ENCODE measurements around the gene TRIP10. TPM values are rescaled to one million over a fixed set of nuclear protein-coding genes. Genes with fewer than 3 reads are reported as not detected.

TRIP10 gene
- total and polyA plus RNA-seq, 4 donors, result 3.4 to 9.9 (median 7.4) TPM

- Histone ChIP-seq H3K27ac (ENCODE audit: low read depth in 1 of 2, low read length in 2 of 2) (peak overlapping the region; percentile 83 to 86), H3K4me1 (ENCODE audit: control insufficient read depth in 4 of 4, insufficient read depth in 4 of 4, low read length in 3 of 4) (peaks cover 0 to 23% (median 13%) of the 10 kb centered on the region in 4 donors), H3K36me3 (ENCODE audit: control insufficient read depth in 4 of 4, insufficient read depth in 3 of 4, low read depth in 1 of 4, low read length in 3 of 4) (peaks cover 0 to 7% (median 2%) of the 10 kb centered on the region in 4 donors), H3K9ac (ENCODE audit: low read depth in 1 of 2, low read length in 2 of 2) (no peak overlapping the region), H3K27me3 (ENCODE audit: control insufficient read depth in 4 of 4, insufficient read depth in 4 of 4, low read length in 3 of 4) (no peaks in the 10 kb centered on the region), H3K9me3 (ENCODE audit: control insufficient read depth in 4 of 4, low read length in 3 of 4) (no peaks in the 10 kb centered on the region), H3K4me3 (ENCODE audit: low read depth in 1 of 3, low read length in 3 of 3) (peak overlapping the region; percentile 11 to 84 (median 54))
- TF ChIP-seq HNF4A (conservative IDR thresholded peaks at IDR 0.05), result peak; percentile 24 to 44
- no peak for TF ChIP-seq GABPA (IDR thresholded peaks at IDR 0.05 in 1 of 2, conservative IDR thresholded peaks at IDR 0.05 in 1 of 2)
- peak; percentile 38 for TF ChIP-seq YY1 (IDR thresholded peaks at IDR 0.05)
- TF ChIP-seq REST (IDR thresholded peaks at IDR 0.05), result peak; percentile 57
- peak; percentile 36 for TF ChIP-seq ZBTB33 (IDR thresholded peaks at IDR 0.05)
- TF ChIP-seq FOXA1 (IDR thresholded peaks at IDR 0.05), result no peak
- peak; percentile 75 to 76 for TF ChIP-seq RAD21 (IDR thresholded peaks at IDR 0.05)
- peak; percentile 81 for TF ChIP-seq MAX (IDR thresholded peaks at IDR 0.05)
- peak; percentile 52 to 54 for TF ChIP-seq RXRA (IDR thresholded peaks at IDR 0.05)
- peak; percentile 51 for TF ChIP-seq CTCF (IDR thresholded peaks at IDR 0.05; ENCODE audit: low read depth, low read length, missing input control)
- peak; percentile 54 for TF ChIP-seq SP1 (IDR thresholded peaks at IDR 0.05)
- WGBS, result 9% methylated on average over 50 of the region's 50 CpGs
- peak; percentile 82 for DNase-seq (ENCODE audit: low spot score)
These were observed 13.9 kb downstream of the TRIP10 start for GRCh38 chr19:6753178-6754031.

- Histone ChIP-seq H3K9me3 (ENCODE audit: control insufficient read depth in 4 of 4, low read length in 3 of 4) (no peaks in the 10 kb centered on the region), H3K36me3 (ENCODE audit: control insufficient read depth in 4 of 4, insufficient read depth in 3 of 4, low read depth in 1 of 4, low read length in 3 of 4) (peaks cover 0 to 7% (median 2%) of the 10 kb centered on the region in 4 donors), H3K9ac (ENCODE audit: low read depth in 1 of 2, low read length in 2 of 2) (no peak overlapping the region), H3K4me1 (ENCODE audit: control insufficient read depth in 4 of 4, insufficient read depth in 4 of 4, low read length in 3 of 4) (peaks cover 0 to 23% (median 13%) of the 10 kb centered on the region in 4 donors), H3K4me3 (ENCODE audit: low read depth in 1 of 3, low read length in 3 of 3) (no peak overlapping the region), H3K27ac (ENCODE audit: low read depth in 1 of 2, low read length in 2 of 2) (no peak overlapping the region), H3K27me3 (ENCODE audit: control insufficient read depth in 4 of 4, insufficient read depth in 4 of 4, low read length in 3 of 4) (no peaks in the 10 kb centered on the region)
- DNase-seq (ENCODE audit: low spot score), result no peak
- WGBS, result 96% methylated on average over 22 of the region's 22 CpGs
- TF ChIP-seq HNF4G (IDR thresholded peaks at IDR 0.05) (no peak), REST (IDR thresholded peaks at IDR 0.05) (no peak), TAF1 (conservative IDR thresholded peaks at IDR 0.05) (no peak), MAX (IDR thresholded peaks at IDR 0.05) (no peak), HNF4A (conservative IDR thresholded peaks at IDR 0.05) (no peak), NR2F2 (IDR thresholded peaks at IDR 0.05) (no peak), ZBTB33 (IDR thresholded peaks at IDR 0.05) (no peak), GABPA (IDR thresholded peaks at IDR 0.05 in 1 of 2, conservative IDR thresholded peaks at IDR 0.05 in 1 of 2) (no peak), EGR1 (IDR thresholded peaks at IDR 0.05; ENCODE audit: low read depth in 2 of 2) (no peak), FOXA1 (IDR thresholded peaks at IDR 0.05) (no peak)
These were observed 14.7 kb downstream of the TRIP10 start for GRCh38 chr19:6754136-6754535.
